ENCODE data around the gene ANKRD23.

Gene ANKRD23

GRCh38 chr2:96887493-96888012, 43.7 kb upstream of the ANKRD23 start:
- ChIA-PET POLR2A (ENCODE audit: low non-redundant PET) (no interaction called here), CTCF (interaction anchor here (0.8 kb wide), 3 partner anchors 15 to 59 kb away, joined by 3 to 5 read pairs (median 4); no protein-coding TSS in a partner anchor)
- no peak overlapping the region for H3K27ac ChIP-seq
- DNase-seq (ENCODE audit: low spot score) = no peak
- TF ChIP-seq CTCF (conservative IDR thresholded peaks at IDR 0.05; ENCODE audit: low read depth) = no peak

GRCh38 chr2:96885432-96886347, 41.9 kb upstream of the ANKRD23 start:
- DNase-seq (ENCODE audit: low spot score) = no peak
- no peak for TF ChIP-seq CTCF (conservative IDR thresholded peaks at IDR 0.05; ENCODE audit: low read depth)
- CTCF ChIA-PET = interaction anchor here (0.6 to 1.4 kb wide), 2 partner anchors 17 to 65 kb away, joined by 5 to 7 read pairs; no protein-coding TSS in a partner anchor
- H3K27ac ChIP-seq = no peak overlapping the region
- POLR2A ChIA-PET (ENCODE audit: low non-redundant PET) = no interaction called here

- DNase-seq (ENCODE audit: low spot score) = peak; percentile 63
These were observed 40.7 kb upstream of the ANKRD23 start for GRCh38 chr2:96884299-96885094.

GRCh38 chr2:96883306-96883705, 39.5 kb upstream of the ANKRD23 start:
- no peak overlapping the region for H3K27ac ChIP-seq
- no peak for TF ChIP-seq CTCF (conservative IDR thresholded peaks at IDR 0.05; ENCODE audit: low read depth)
- DNase-seq (ENCODE audit: low spot score) = no peak
- CTCF ChIA-PET = interaction anchor here (0.6 kb wide), 2 partner anchors 44 to 95 kb away, joined by 3 read pairs; no protein-coding TSS in a partner anchor
- POLR2A ChIA-PET (ENCODE audit: low non-redundant PET) = interaction anchor here (2.0 kb wide), 1 partner anchor 45 kb away, joined by 5 read pairs; no protein-coding TSS in a partner anchor

More at GRCh38 chr2:96884299-96885094, 40.7 kb upstream of the ANKRD23 start:
- ChIA-PET CTCF (interaction anchor here (0.7 kb wide), 1 partner anchor 14 kb away, joined by 3 read pairs; no protein-coding TSS in a partner anchor), POLR2A (ENCODE audit: low non-redundant PET) (interaction anchor here (2.0 kb wide), 1 partner anchor 43 kb away, joined by 5 read pairs; no protein-coding TSS in a partner anchor)
- no peak overlapping the region for H3K27ac ChIP-seq
- TF ChIP-seq CTCF (conservative IDR thresholded peaks at IDR 0.05; ENCODE audit: low read depth) = no peak

- peak overlapping the region; percentile 45 for H3K27ac ChIP-seq
- ChIA-PET POLR2A (ENCODE audit: low non-redundant PET) (interaction anchor here (2.0 kb wide), 1 partner anchor 45 kb away, joined by 5 read pairs; no protein-coding TSS in a partner anchor), CTCF (interaction anchor here (0.6 kb wide), 1 partner anchor 44 kb away, joined by 3 read pairs; no protein-coding TSS in a partner anchor)
- TF ChIP-seq CTCF (conservative IDR thresholded peaks at IDR 0.05; ENCODE audit: low read depth) = no peak
- no peak for DNase-seq (ENCODE audit: low spot score)
These were observed 39.1 kb upstream of the ANKRD23 start for GRCh38 chr2:96882906-96883305.
